K562 (cell line): Measurements from ENCODE around the gene ITGA11. TPM values are rescaled to one million over a fixed set of nuclear protein-coding genes. Genes with fewer than 3 reads are reported as not detected.

Source experiments
- ATAC-seq: fragments of 200-7000 bp; cut with Tn5 transposase; 3 replicates; pipeline ENCODE4 v1.9.1; 2020; ENCODE audit warnings: moderate library complexity
- BruUV-seq: library from RNA; stranded (reverse); fragments of 400-500 nt; replicated peaks from 2 replicates; lab custom pipeline; 2021; lab: Mats Ljungman, UMichigan
- CTCF ChIA-PET: fragments of 300-600 bp; formaldehyde crosslinking; extraction: SDS; loops from one replicate; lab custom pipeline; 2021; ENCODE audit warnings: low intra/inter-chr PET ratio; lab: Yijun Ruan, JAX
- POLR2A ChIA-PET: fragments of 300-600, 350-650 bp; sonication (Branson Sonifier 250); formaldehyde crosslinking; extraction: SDS; loops from one replicate; lab custom pipeline; 2021; ENCODE audit warnings: antibody characterized with exemption, inconsistent platforms; lab: Yijun Ruan, JAX
- DNase-seq, 4 experiments: peaks; one replicate each; pipeline versions ENCODE4 v3.0.0 to v3.0.0-alpha.2; 2011 to 2018; ENCODE audit warnings: low spot score in 3 of 4, mixed read lengths in 3 of 4; ENCODE audit errors: extremely low read depth in 1 of 4
- FAIRE-seq: peaks from 2 replicates; lab custom pipeline; 2011; peaks lifted over from hg19 to GRCh38; lab: Jason Lieb, UNC
- H2AFZ ChIP-seq: 2 replicates; pipeline ENCODE4 v1.6.0; 2011; ENCODE audit warnings: low read depth, low read length, control low read depth, inconsistent platforms
- H3K27ac ChIP-seq: fragments of 200-600 bp; 3 replicates; pipeline ENCODE4 v1.8.0; 2011; ENCODE audit warnings: low read depth, mild to moderate bottlenecking, control low read depth, inconsistent platforms, low read length, moderate library complexity, mixed read lengths; ENCODE audit errors: extremely low read depth
- H3K27me3 ChIP-seq, 2 experiments: fragments of 300-600 bp in 1 of 2; 2 replicates in 1 of 2; 3 replicates in 1 of 2; pipeline versions ENCODE4 v1.6.0 to v1.8.0; 2011; ENCODE audit warnings: inconsistent platforms in 2 of 2, low read length in 2 of 2, mild to moderate bottlenecking in 1 of 2, mixed read lengths in 1 of 2, moderate library complexity in 1 of 2; ENCODE audit not compliant: control insufficient read depth in 2 of 2, insufficient read depth in 2 of 2
- H3K36me3 ChIP-seq: fragments of 300-600 bp; 3 replicates; pipeline ENCODE4 v1.8.0; 2011; ENCODE audit warnings: mild to moderate bottlenecking, low read length, inconsistent platforms; ENCODE audit not compliant: control insufficient read depth, insufficient read depth
- H3K4me1 ChIP-seq, 2 experiments: fragments of 200-600 bp in 1 of 2; replicated peaks in 1 of 2; 2 replicates in 1 of 2; 3 replicates in 1 of 2; pipeline versions ENCODE4 v1.5.1 to v1.8.0; 2011; ENCODE audit warnings: inconsistent platforms in 2 of 2, low read length in 2 of 2, mild to moderate bottlenecking in 1 of 2, mixed read lengths in 1 of 2, moderate library complexity in 1 of 2; ENCODE audit not compliant: control insufficient read depth in 2 of 2, insufficient read depth in 2 of 2
- H3K4me2 ChIP-seq: 2 replicates; pipeline ENCODE4 v1.6.1; 2011; ENCODE audit warnings: low read length, control low read depth, inconsistent platforms, mixed read lengths; ENCODE audit not compliant: insufficient read depth
- H3K4me3 ChIP-seq: fragments of 200-600 bp; sonication (generic), shearing (Covaris generic); 2 replicates; pipeline ENCODE4 v1.5.1; 2016; ENCODE audit warnings: control low read depth, inconsistent platforms
- H3K79me2 ChIP-seq: fragments of 200-600 bp; 3 replicates; pipeline ENCODE4 v1.8.0; 2011; ENCODE audit warnings: low read length, inconsistent platforms; ENCODE audit not compliant: control insufficient read depth, insufficient read depth
- H3K9ac ChIP-seq, 2 experiments: 2 replicates each; pipeline versions ENCODE4 v1.6.0 to v1.6.1; 2011; ENCODE audit warnings: low read depth in 2 of 2, low read length in 2 of 2, control low read depth in 1 of 2, inconsistent platforms in 1 of 2, mild to moderate bottlenecking in 1 of 2, mixed read lengths in 1 of 2; ENCODE audit not compliant: insufficient read depth in 1 of 2
- H3K9me1 ChIP-seq: one replicate; pipeline ENCODE4 v1.6.0; 2011; ENCODE audit warnings: inconsistent platforms, mild to moderate bottlenecking, low read length, moderate library complexity; ENCODE audit not compliant: control insufficient read depth, insufficient read depth
- H3K9me3 ChIP-seq: replicated peaks from 2 replicates; pipeline ENCODE4 v1.5.1; 2011; ENCODE audit warnings: low read depth, low read length, inconsistent platforms; ENCODE audit not compliant: control insufficient read depth, insufficient read depth
- H4K20me1 ChIP-seq: replicated peaks from 2 replicates; pipeline ENCODE4 v1.6.1; 2011; ENCODE audit warnings: low read length, inconsistent platforms, mixed read lengths; ENCODE audit not compliant: control insufficient read depth, insufficient read depth
- CTCF ChIP-seq, 3 experiments: IDR thresholded peaks in 2 of 3; conservative IDR thresholded peaks in 1 of 3; 2 replicates each; pipeline ENCODE4 v1.5.1; 2011 to 2012; ENCODE audit warnings: low read length in 3 of 3, mild to moderate bottlenecking in 3 of 3, control low read depth in 2 of 3, improper control_type of control experiment in 1 of 3, inconsistent platforms in 1 of 3, low read depth in 1 of 3, mixed read lengths in 1 of 3, moderate library complexity in 1 of 3; ENCODE audit not compliant: insufficient read depth in 2 of 3
- RBM25 ChIP-seq: fragments of 200-400 bp; formaldehyde crosslinking; IDR thresholded peaks from 2 replicates; pipeline ENCODE4 v1.6.1; 2018; ENCODE audit warnings: low read length, low read depth, moderate library complexity; ENCODE audit not compliant: severe bottlenecking
- TAF9B ChIP-seq: fragments of 450-650 bp; IDR thresholded peaks from 2 replicates; pipeline ENCODE4 v1.6.1; 2018; ENCODE audit warnings: mild to moderate bottlenecking; ENCODE audit not compliant: partially characterized antibody
- WHSC1 ChIP-seq: IDR thresholded peaks from one replicate; pipeline ENCODE4 v1.6.1; 2012; ENCODE audit warnings: low read length, control low read depth, inconsistent platforms
- whole genome bisulfite sequencing: fragments of 100-300 bp; shearing (Covaris generic); methylation state at CpG from one replicate; pipeline ENCODE4 v1.1.6; 2016; ENCODE audit warnings: low coverage, mixed read lengths; ENCODE audit not compliant: insufficient coverage; ENCODE audit errors: missing lambda C conversion rate; 5-methylcytosine and 5-hydroxymethylcytosine counted together
- in situ Hi-C: fragments of 300-500 bp; cut with MboI; formaldehyde crosslinking; loops from 4 replicates; pipeline ENCODE4 v1.15.0; 2018; ENCODE audit warnings: inconsistent platforms, mixed read lengths
- intact Hi-C: fragments of 100-400 bp; cut with micrococcal nuclease; formaldehyde crosslinking; loops from 2 replicates; pipeline ENCODE4 v1.14.2; 2022
- polyA plus RNA-seq, 8 experiments: library from polyadenylated mRNA; depleted of rRNA in 4 of 8; stranded (reverse) in 5 of 8; unstranded in 3 of 8; fragments of >200 nt; fragmentation: Nextera tagmentation in 2 of 8; fragmentation: Illumina TruSeq in 1 of 8; extraction: Ambion mirVana in 2 of 8; extraction: Trizol in 1 of 8; gene quantifications; 2 replicates each; pipeline versions ENCODE4 v1.2.1 to v1.2.3, GENCODE V29; 2011 to 2014; ENCODE audit warnings: inconsistent platforms in 1 of 8, missing spikeins in 1 of 8
- total RNA-seq, 7 experiments: library from RNA; depleted of rRNA in 6 of 7; stranded (reverse); fragments of >200 nt in 6 of 7; fragmentation: Illumina TruSeq in 2 of 7; extraction: Trizol in 2 of 7; gene quantifications; 2 replicates each; pipeline versions ENCODE4 v1.2.1 to v1.2.3, GENCODE V29; 2011 to 2021; ENCODE audit warnings: low replicate concordance in 1 of 7

ITGA11 gene
- total and polyA plus RNA-seq, 9 of the 15 experiments (the other 6 are each of a cell fraction or from before 2014, with no cell fraction given), result 0.01 TPM; not detected in 8

GRCh38 chr15:68447209-68447608 lies 15.2 kb upstream of the ITGA11 start (continued):
- TF ChIP-seq TAF9B, result no peak

GRCh38 chr15:68445351-68445750 lies 13.4 kb upstream of the ITGA11 start:
- Histone ChIP-seq H3K4me3 (no peak overlapping the region), H3K79me2 (no peaks in the 10 kb centered on the region), H3K9me1 (no peaks in the 10 kb centered on the region), H3K27ac (no peak overlapping the region), H3K27me3 (peaks cover 0 to 10% of the 10 kb centered on the region in 2 experiments; a peak in 1 of 5 replicates), H3K4me2 (no peak overlapping the region), H3K4me1 (no peaks in the 10 kb centered on the region), H2AFZ (no peak overlapping the region), H3K36me3 (no peaks in the 10 kb centered on the region), H3K9me3 (no peaks in the 10 kb centered on the region), H3K9ac (no peak overlapping the region), H4K20me1 (no peaks in the 10 kb centered on the region)
- POLR2A ChIA-PET, result no interaction called here
- in situ Hi-C loops, result no loop called here
- no peak for FAIRE-seq
- CTCF ChIA-PET, result no interaction called here
- DNase-seq, result no peak
- intact Hi-C loops, result no loop called here
- no peak for TF ChIP-seq RBM25
- no peak for TF ChIP-seq WHSC1
- no peak for TF ChIP-seq CTCF (IDR thresholded peaks at IDR 0.05 in 2 of 3, conservative IDR thresholded peaks at IDR 0.05 in 1 of 3; ENCODE audit: insufficient read depth in 2 of 3, low read depth in 1 of 3, low read length in 3 of 3)
- WGBS, result 0% methylated on average over 2 of the region's 2 CpGs
- no TSS peak for BruUV-seq
- no peak for ATAC-seq
